ENCODE results near the gene SEC61G.

Gene SEC61G

DNA sequence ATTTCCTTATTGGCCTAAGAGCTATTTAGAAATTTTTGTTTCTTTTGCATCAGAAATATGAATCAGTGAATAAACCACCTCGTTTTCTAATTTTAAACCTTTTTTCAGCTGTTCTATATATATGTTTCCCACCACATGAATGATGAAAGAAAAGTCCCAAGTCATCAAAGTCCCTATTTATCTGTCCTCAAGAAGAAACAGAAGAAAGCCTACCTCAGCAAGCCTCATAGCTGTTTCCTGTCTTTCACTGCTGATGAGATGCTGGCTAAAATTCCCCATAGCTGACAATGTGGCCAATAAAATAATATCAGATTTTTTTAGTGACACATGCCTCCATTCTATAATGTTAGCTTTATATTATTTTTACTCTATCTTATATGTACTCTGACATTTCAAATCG, 54.2 kb downstream of the SEC61G start:
- H3K79me2 ChIP-seq (ENCODE audit: insufficient read depth, low read length): no peaks in the 10 kb centered on the region
- H3K4me2 ChIP-seq (ENCODE audit: low read depth, low read length, poor library complexity, severe bottlenecking): no peak overlapping the region
- H3K27me3 ChIP-seq (ENCODE audit: low read length): no peaks in the 10 kb centered on the region
- TF ChIP-seq, protein P1, sequence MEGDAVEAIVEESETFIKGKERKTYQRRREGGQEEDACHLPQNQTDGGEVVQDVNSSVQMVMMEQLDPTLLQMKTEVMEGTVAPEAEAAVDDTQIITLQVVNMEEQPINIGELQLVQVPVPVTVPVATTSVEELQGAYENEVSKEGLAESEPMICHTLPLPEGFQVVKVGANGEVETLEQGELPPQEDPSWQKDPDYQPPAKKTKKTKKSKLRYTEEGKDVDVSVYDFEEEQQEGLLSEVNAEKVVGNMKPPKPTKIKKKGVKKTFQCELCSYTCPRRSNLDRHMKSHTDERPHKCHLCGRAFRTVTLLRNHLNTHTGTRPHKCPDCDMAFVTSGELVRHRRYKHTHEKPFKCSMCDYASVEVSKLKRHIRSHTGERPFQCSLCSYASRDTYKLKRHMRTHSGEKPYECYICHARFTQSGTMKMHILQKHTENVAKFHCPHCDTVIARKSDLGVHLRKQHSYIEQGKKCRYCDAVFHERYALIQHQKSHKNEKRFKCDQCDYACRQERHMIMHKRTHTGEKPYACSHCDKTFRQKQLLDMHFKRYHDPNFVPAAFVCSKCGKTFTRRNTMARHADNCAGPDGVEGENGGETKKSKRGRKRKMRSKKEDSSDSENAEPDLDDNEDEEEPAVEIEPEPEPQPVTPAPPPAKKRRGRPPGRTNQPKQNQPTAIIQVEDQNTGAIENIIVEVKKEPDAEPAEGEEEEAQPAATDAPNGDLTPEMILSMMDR (IDR thresholded peaks at IDR 0.05; ENCODE audit: insufficient read depth, low read length, poor library complexity, severe bottlenecking): no peak
- no peak for TF ChIP-seq EZH2phosphoT487 (conservative IDR thresholded peaks at IDR 0.05; ENCODE audit: low read length)
- no peaks in the 10 kb centered on the region for H3F3A ChIP-seq (ENCODE audit: insufficient read depth)
- no peak overlapping the region for H2AFZ ChIP-seq (ENCODE audit: low read depth, low read length, severe bottlenecking)
- H3K9ac ChIP-seq (ENCODE audit: low read length): no peak overlapping the region
- no peaks in the 10 kb centered on the region for H4K20me1 ChIP-seq (ENCODE audit: low read depth, low read length)
- no peak overlapping the region for H3K27ac ChIP-seq (ENCODE audit: low read depth, low read length)
- no peaks in the 10 kb centered on the region for H3K36me3 ChIP-seq (ENCODE audit: low read length)
- no peak overlapping the region for H3K4me3 ChIP-seq (ENCODE audit: insufficient read depth, low read length, poor library complexity, severe bottlenecking)
- H3K9me2 ChIP-seq (replicated peaks; ENCODE audit: insufficient read depth, low read length): no peaks in the 10 kb centered on the region
- 0 out of 2 replicates have a peak, but pooled peaks cover 7% of the 10 kb centered on the region for H3K9me3 ChIP-seq (ENCODE audit: insufficient read depth, low read length)
